ENCODE data around the gene BCL3. TPM values are rescaled to one million over a fixed set of nuclear protein-coding genes. Genes with fewer than 3 reads are reported as not detected.

Gene BCL3
- total and polyA plus RNA-seq, 2 of the 4 experiments (the other 2 are of a cell fraction), result 1.6 to 26.0 TPM

DNA sequence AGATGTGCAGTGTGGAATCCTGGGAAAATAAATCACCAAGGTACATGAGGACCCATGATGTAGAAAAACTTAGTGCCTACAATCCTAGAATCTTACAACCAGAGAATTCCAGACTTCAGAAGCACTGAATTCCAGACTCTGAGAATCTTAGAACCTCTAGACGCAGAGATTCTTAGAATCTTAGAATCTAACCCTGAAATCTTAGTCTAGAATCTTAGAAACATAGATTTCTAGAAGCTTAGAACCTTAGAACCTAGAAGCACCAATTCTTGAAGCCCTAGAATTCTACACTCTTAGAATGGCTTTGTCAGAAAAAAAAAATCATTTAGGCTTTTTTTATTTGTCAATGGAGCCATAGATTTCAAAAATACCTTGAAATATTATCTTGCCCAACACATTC, 43.5 kb upstream of the BCL3 start:
- Histone ChIP-seq H3K18ac (ENCODE audit: low read depth, low read length) (no peak overlapping the region), H4K8ac (ENCODE audit: low read depth in 2 of 2, low read length in 2 of 2) (no peak overlapping the region), H4K91ac (ENCODE audit: insufficient read depth, low read depth, low read length) (no peak overlapping the region), H3K14ac (replicated peaks; ENCODE audit: low read depth, low read length) (no peak overlapping the region), H3K9me3 (ENCODE audit: control insufficient read depth, insufficient read depth, low read length) (no peaks in the 10 kb centered on the region), H3K79me1 (ENCODE audit: low read depth in 1 of 2, low read length in 2 of 2) (no peaks in the 10 kb centered on the region), H2AK9ac (replicated peaks; ENCODE audit: low read depth, low read length, poor library complexity) (no peak overlapping the region), H3K4me1 (ENCODE audit: control insufficient read depth, insufficient read depth, low read length) (no peaks in the 10 kb centered on the region), H3K9me1 (ENCODE audit: insufficient read depth, low read length) (no peaks in the 10 kb centered on the region), H2AFZ (replicated peaks; ENCODE audit: low read length, poor library complexity) (no peak overlapping the region), H3K4me2 (ENCODE audit: low read depth, low read length) (no peak overlapping the region), H4K20me1 (ENCODE audit: insufficient read depth, low read length) (no peaks in the 10 kb centered on the region), H2BK5ac (ENCODE audit: low read depth, low read length, poor library complexity, severe bottlenecking) (no peak overlapping the region), H3K4ac (ENCODE audit: low read depth, low read length) (no peak overlapping the region), H3K36me3 (ENCODE audit: control insufficient read depth, insufficient read depth, low read length) (no peaks in the 10 kb centered on the region), H2BK15ac (ENCODE audit: low read depth, low read length) (no peak overlapping the region), H3K27ac (ENCODE audit: insufficient read depth, low read length) (no peak overlapping the region), H3K9ac (ENCODE audit: low read depth, low read length) (no peak overlapping the region), H3K23ac (ENCODE audit: low read depth, low read length) (no peak overlapping the region), H2BK20ac (ENCODE audit: low read depth, low read length) (no peak overlapping the region), H2AK5ac (ENCODE audit: low read depth, low read length) (no peak overlapping the region), H2BK120ac (ENCODE audit: low read depth, low read length) (no peak overlapping the region), H3K56ac (ENCODE audit: extremely low read depth, insufficient read depth, low read length) (no peak overlapping the region), H3K27me3 (ENCODE audit: control insufficient read depth, insufficient read depth, low read length) (peaks cover 12% of the 10 kb centered on the region), H3K4me3 (ENCODE audit: insufficient read depth, low read depth, low read length) (no peak overlapping the region), H4K5ac (ENCODE audit: low read depth, low read length) (no peak overlapping the region)
- DNase-seq (no peak), ATAC-seq (ENCODE audit: low read depth) (no peak)
- no CpG with 5 or more reads among the region's 1 CpG for WGBS, 2 experiments (ENCODE audit: extremely low coverage in 2 of 2, insufficient read length in 1 of 2)
- in situ Hi-C loops (cut with MboI; ENCODE audit: low sequenced_read_pairs) (no loop called here), dilution Hi-C loops (cut with HindIII; ENCODE audit: low sequenced_read_pairs, unreplicated experiment) (no loop called here), intact Hi-C loops (cut with micrococcal nuclease) (no loop called here)
- BruUV-seq (replicated peaks), result no TSS peak
- TF ChIP-seq MXI1 (IDR thresholded peaks at IDR 0.05; ENCODE audit: borderline replicate concordance, low read depth, low read length) (no peak), NFE2L2 (IDR thresholded peaks at IDR 0.05; ENCODE audit: low read depth, low read length) (no peak), MAZ (IDR thresholded peaks at IDR 0.05; ENCODE audit: borderline replicate concordance, low read depth, low read length) (no peak), RFX5 (IDR thresholded peaks at IDR 0.05; ENCODE audit: low read depth, low read length) (no peak), SMC3 (IDR thresholded peaks at IDR 0.05; ENCODE audit: low read depth, low read length) (no peak), MAFK (IDR thresholded peaks at IDR 0.05; ENCODE audit: low read depth, low read length) (no peak), RCOR1 (IDR thresholded peaks at IDR 0.05; ENCODE audit: insufficient replicate concordance, low read length) (no peak), CEBPB (IDR thresholded peaks at IDR 0.05; ENCODE audit: low read depth, low read length) (no peak), CHD1 (IDR thresholded peaks at IDR 0.05; ENCODE audit: low read depth, low read length) (no peak), POLR2A (IDR thresholded peaks at IDR 0.05; ENCODE audit: low read depth, low read length) (no peak)
- TF ChIP-seq, protein P1, sequence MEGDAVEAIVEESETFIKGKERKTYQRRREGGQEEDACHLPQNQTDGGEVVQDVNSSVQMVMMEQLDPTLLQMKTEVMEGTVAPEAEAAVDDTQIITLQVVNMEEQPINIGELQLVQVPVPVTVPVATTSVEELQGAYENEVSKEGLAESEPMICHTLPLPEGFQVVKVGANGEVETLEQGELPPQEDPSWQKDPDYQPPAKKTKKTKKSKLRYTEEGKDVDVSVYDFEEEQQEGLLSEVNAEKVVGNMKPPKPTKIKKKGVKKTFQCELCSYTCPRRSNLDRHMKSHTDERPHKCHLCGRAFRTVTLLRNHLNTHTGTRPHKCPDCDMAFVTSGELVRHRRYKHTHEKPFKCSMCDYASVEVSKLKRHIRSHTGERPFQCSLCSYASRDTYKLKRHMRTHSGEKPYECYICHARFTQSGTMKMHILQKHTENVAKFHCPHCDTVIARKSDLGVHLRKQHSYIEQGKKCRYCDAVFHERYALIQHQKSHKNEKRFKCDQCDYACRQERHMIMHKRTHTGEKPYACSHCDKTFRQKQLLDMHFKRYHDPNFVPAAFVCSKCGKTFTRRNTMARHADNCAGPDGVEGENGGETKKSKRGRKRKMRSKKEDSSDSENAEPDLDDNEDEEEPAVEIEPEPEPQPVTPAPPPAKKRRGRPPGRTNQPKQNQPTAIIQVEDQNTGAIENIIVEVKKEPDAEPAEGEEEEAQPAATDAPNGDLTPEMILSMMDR (conservative IDR thresholded peaks at IDR 0.05; ENCODE audit: low read depth, low read length), result no peak
- TF ChIP-seq, protein P2, sequence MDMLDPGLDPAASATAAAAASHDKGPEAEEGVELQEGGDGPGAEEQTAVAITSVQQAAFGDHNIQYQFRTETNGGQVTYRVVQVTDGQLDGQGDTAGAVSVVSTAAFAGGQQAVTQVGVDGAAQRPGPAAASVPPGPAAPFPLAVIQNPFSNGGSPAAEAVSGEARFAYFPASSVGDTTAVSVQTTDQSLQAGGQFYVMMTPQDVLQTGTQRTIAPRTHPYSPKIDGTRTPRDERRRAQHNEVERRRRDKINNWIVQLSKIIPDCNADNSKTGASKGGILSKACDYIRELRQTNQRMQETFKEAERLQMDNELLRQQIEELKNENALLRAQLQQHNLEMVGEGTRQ (IDR thresholded peaks at IDR 0.05; ENCODE audit: low read depth, low read length), result no peak
- ChIA-PET POLR2A (ENCODE audit: unreplicated experiment) (no interaction called here), CTCF (no interaction called here)
